Measurements from ENCODE around the gene CA5A.
A peak's percentile ranks its signal among the peaks of the same experiment; 100 is the strongest.

The CA5A gene

GRCh38 chr16:87964049-87964659 is 27.8 kb upstream of the CA5A start:
- DNase-seq (ENCODE audit: extremely low read depth in 1 of 2, low read depth in 1 of 2), result no peak

- peak; percentile 47 to 71 for DNase-seq (ENCODE audit: extremely low read depth in 1 of 2, low read depth in 1 of 2)
Observed at GRCh38 chr16:87963400-87963799, 27.1 kb upstream of the CA5A start.

GRCh38 chr16:87961623-87962022 is 25.3 kb upstream of the CA5A start:
- DNase-seq (ENCODE audit: extremely low read depth in 1 of 2, low read depth in 1 of 2), result no peak

- DNase-seq (ENCODE audit: extremely low read depth in 1 of 2, low read depth in 1 of 2), result no peak
Observed at GRCh38 chr16:87960852-87961251, 24.5 kb upstream of the CA5A start.

- DNase-seq (ENCODE audit: extremely low read depth in 1 of 2, low read depth in 1 of 2), result no peak
Observed at GRCh38 chr16:87960296-87960695, 24.0 kb upstream of the CA5A start.

- no peak for DNase-seq (ENCODE audit: extremely low read depth in 1 of 2, low read depth in 1 of 2)
Observed at GRCh38 chr16:87959391-87959990, 23.2 kb upstream of the CA5A start.

GRCh38 chr16:87958632-87959031 is 22.3 kb upstream of the CA5A start:
- DNase-seq (ENCODE audit: extremely low read depth in 1 of 2, low read depth in 1 of 2), result no peak

GRCh38 chr16:87957296-87958094 is 21.2 kb upstream of the CA5A start:
- DNase-seq (ENCODE audit: extremely low read depth in 1 of 2, low read depth in 1 of 2), result no peak

GRCh38 chr16:87956365-87957231 is 20.3 kb upstream of the CA5A start:
- peak; percentile 55 to 86 for DNase-seq (ENCODE audit: extremely low read depth in 1 of 2, low read depth in 1 of 2)

- no peak for DNase-seq (ENCODE audit: extremely low read depth in 1 of 2, low read depth in 1 of 2)
Observed at GRCh38 chr16:87956098-87956364, 19.7 kb upstream of the CA5A start.

- DNase-seq (ENCODE audit: extremely low read depth in 1 of 2, low read depth in 1 of 2), result no peak
Observed at GRCh38 chr16:87955302-87956097, 19.2 kb upstream of the CA5A start.

GRCh38 chr16:87954826-87955225 is 18.5 kb upstream of the CA5A start:
- no peak for DNase-seq (ENCODE audit: extremely low read depth in 1 of 2, low read depth in 1 of 2)

GRCh38 chr16:87954361-87954760 is 18.0 kb upstream of the CA5A start:
- DNase-seq (ENCODE audit: extremely low read depth in 1 of 2, low read depth in 1 of 2), result no peak

GRCh38 chr16:87953308-87954215 is 17.2 kb upstream of the CA5A start:
- no peak for DNase-seq (ENCODE audit: extremely low read depth in 1 of 2, low read depth in 1 of 2)

- DNase-seq (ENCODE audit: extremely low read depth in 1 of 2, low read depth in 1 of 2), result no peak
Observed at GRCh38 chr16:87952751-87953150, 16.4 kb upstream of the CA5A start.

- no peak for DNase-seq (ENCODE audit: extremely low read depth in 1 of 2, low read depth in 1 of 2)
Observed at GRCh38 chr16:87951552-87952538, 15.5 kb upstream of the CA5A start.

GRCh38 chr16:87950765-87951551 is 14.6 kb upstream of the CA5A start, which contains the start of gene BANP:
TSS of gene BANP (plus strand) at chr16:87951434. CDS start at chr16:87975116, 23,682 bp downstream.
- peak; percentile 93 to 99 for DNase-seq (ENCODE audit: extremely low read depth in 1 of 2, low read depth in 1 of 2)

All from stimulated activated CD8-positive, alpha-beta memory T cell treated with anti-CD3 and anti-CD28 coated beads, Interleukin-7, amount 100 ng/mL, for 48 hours (primary cell).